ENCODE measurements around the gene DISP3.

DISP3 gene

GRCh38 chr1:11546456-11546855 is 67.5 kb downstream of the DISP3 start:
- no peak for DNase-seq (ENCODE audit: low spot score)

- DNase-seq (ENCODE audit: low spot score) = no peak
These were observed 71.8 kb downstream of the DISP3 start for GRCh38 chr1:11550664-11551283.

GRCh38 chr1:11558276-11558675 is 79.3 kb downstream of the DISP3 start:
- DNase-seq (ENCODE audit: low spot score) = no peak

- DNase-seq (ENCODE audit: low spot score) = no peak
These were observed 80.1 kb downstream of the DISP3 start for GRCh38 chr1:11558871-11559590.

- no peak for DNase-seq (ENCODE audit: low spot score)
These were observed 80.6 kb downstream of the DISP3 start for GRCh38 chr1:11559591-11559970.

- DNase-seq (ENCODE audit: low spot score) = no peak
These were observed 81.1 kb downstream of the DISP3 start for GRCh38 chr1:11560061-11560460.

GRCh38 chr1:11561740-11562139 is 82.8 kb downstream of the DISP3 start:
- no peak for DNase-seq (ENCODE audit: low spot score)

GRCh38 chr1:11562664-11563063 is 83.7 kb downstream of the DISP3 start:
- no peak for DNase-seq (ENCODE audit: low spot score)

- no peak for DNase-seq (ENCODE audit: low spot score)
These were observed 84.7 kb downstream of the DISP3 start for GRCh38 chr1:11563560-11564069.

GRCh38 chr1:11564237-11564636 is 85.3 kb downstream of the DISP3 start:
- no peak for DNase-seq (ENCODE audit: low spot score)

GRCh38 chr1:11566042-11566850 is 87.3 kb downstream of the DISP3 start:
- no peak for DNase-seq (ENCODE audit: low spot score)

- no peak for DNase-seq (ENCODE audit: low spot score)
These were observed 88.5 kb downstream of the DISP3 start for GRCh38 chr1:11567244-11568065.

GRCh38 chr1:11568687-11569086 is 89.7 kb downstream of the DISP3 start:
- no peak for DNase-seq (ENCODE audit: low spot score)

- DNase-seq (ENCODE audit: low spot score) = no peak
These were observed 90.6 kb downstream of the DISP3 start for GRCh38 chr1:11569551-11569950.

GRCh38 chr1:11569954-11570353 is 91.0 kb downstream of the DISP3 start:
- no peak for DNase-seq (ENCODE audit: low spot score)

GRCh38 chr1:11570821-11571380 is 91.9 kb downstream of the DISP3 start:
- DNase-seq (ENCODE audit: low spot score) = no peak

- peak; percentile 41 for DNase-seq (ENCODE audit: low spot score)
These were observed 93.1 kb downstream of the DISP3 start for GRCh38 chr1:11571906-11572616.

- no peak for DNase-seq (ENCODE audit: low spot score)
These were observed 94.2 kb downstream of the DISP3 start for GRCh38 chr1:11573116-11573692.

GRCh38 chr1:11575553-11575952 is 96.6 kb downstream of the DISP3 start:
- DNase-seq (ENCODE audit: low spot score) = no peak

GRCh38 chr1:11576109-11576875 is 97.3 kb downstream of the DISP3 start:
- no peak for DNase-seq (ENCODE audit: low spot score)
